ENCODE data around the gene FOXC1. TPM values are rescaled to one million over a fixed set of nuclear protein-coding genes. Genes with fewer than 3 reads are reported as not detected.

FOXC1 gene
- total RNA-seq, 1 donor from 2014 or later, result 4.9 TPM

DNA sequence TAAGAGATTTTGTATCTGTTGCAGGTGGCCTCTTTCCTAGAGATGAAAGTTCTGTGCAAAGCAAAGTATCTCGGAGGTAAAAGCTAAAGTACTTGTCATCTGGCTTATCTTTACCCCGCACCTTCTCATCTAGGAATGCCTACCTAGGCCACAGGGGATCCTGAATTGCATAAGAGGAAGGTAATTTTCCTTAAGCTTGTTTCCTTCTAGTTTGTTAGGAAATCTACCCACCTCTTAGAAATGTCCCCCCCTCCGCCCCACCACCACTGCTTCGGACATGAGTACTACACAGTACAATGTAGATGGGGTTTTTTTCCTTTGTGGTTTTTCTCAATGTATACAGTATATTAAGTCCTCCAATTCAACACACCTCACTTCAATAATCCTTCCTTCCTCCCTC is 21.5 kb downstream of the FOXC1 start:
- no peaks in the 10 kb centered on the region for H3K9me3 ChIP-seq
- H3K27ac ChIP-seq, result no peak overlapping the region
- H3K4me1 ChIP-seq, result no peaks in the 10 kb centered on the region
- intact Hi-C loops (cut with DNase I), result no loop called here
- ATAC-seq (no peak), DNase-seq (no peak)
- peaks cover 31% of the 10 kb centered on the region for H3K27me3 ChIP-seq
- TF ChIP-seq, protein P1, sequence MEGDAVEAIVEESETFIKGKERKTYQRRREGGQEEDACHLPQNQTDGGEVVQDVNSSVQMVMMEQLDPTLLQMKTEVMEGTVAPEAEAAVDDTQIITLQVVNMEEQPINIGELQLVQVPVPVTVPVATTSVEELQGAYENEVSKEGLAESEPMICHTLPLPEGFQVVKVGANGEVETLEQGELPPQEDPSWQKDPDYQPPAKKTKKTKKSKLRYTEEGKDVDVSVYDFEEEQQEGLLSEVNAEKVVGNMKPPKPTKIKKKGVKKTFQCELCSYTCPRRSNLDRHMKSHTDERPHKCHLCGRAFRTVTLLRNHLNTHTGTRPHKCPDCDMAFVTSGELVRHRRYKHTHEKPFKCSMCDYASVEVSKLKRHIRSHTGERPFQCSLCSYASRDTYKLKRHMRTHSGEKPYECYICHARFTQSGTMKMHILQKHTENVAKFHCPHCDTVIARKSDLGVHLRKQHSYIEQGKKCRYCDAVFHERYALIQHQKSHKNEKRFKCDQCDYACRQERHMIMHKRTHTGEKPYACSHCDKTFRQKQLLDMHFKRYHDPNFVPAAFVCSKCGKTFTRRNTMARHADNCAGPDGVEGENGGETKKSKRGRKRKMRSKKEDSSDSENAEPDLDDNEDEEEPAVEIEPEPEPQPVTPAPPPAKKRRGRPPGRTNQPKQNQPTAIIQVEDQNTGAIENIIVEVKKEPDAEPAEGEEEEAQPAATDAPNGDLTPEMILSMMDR (IDR thresholded peaks at IDR 0.05), result no peak
- no peaks in the 10 kb centered on the region for H3K36me3 ChIP-seq
- H3K4me3 ChIP-seq, result no peak overlapping the region

DNA sequence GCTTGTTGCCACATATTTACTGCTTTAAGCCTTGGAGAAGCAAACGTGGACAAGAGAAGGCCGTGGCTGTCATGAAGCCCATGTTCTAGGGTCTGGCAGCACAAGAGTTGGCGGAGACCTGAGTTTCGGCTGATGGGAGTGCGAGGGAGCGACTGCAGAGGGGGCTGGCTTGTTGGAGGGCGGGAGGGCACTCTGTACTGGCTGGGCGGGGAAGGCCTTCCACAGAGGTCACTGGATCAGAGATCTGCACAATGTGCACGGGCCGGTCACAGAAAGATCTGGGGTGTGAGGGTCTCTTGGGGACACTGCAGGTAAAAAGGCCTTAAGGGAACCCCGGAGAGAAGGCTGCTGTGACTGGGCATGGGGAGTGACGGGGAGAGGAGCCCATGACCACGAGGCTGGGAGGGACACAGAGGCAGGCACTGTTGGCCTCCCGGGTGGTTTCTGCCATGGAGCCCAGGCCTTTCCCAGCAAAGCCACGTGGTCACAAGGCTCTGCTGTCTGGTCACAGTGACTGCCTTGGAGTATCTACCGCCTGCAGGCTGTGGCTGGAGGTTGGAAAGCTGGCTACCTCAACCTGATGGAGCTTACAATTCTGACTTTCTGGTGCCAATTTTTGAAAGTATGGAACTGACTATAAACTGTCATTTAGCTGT is 23.8 kb downstream of the FOXC1 start:
- Histone ChIP-seq H3K9me3 (no peaks in the 10 kb centered on the region), H3K4me1 (no peaks in the 10 kb centered on the region), H3K4me3 (no peak overlapping the region), H3K36me3 (no peaks in the 10 kb centered on the region), H3K27ac (no peak overlapping the region), H3K27me3 (peaks cover 8% of the 10 kb centered on the region)
- no peak for ATAC-seq
- intact Hi-C loops (cut with DNase I), result no loop called here
- no peak for DNase-seq
- TF ChIP-seq, protein P1 (IDR thresholded peaks at IDR 0.05), result no peak

DNA sequence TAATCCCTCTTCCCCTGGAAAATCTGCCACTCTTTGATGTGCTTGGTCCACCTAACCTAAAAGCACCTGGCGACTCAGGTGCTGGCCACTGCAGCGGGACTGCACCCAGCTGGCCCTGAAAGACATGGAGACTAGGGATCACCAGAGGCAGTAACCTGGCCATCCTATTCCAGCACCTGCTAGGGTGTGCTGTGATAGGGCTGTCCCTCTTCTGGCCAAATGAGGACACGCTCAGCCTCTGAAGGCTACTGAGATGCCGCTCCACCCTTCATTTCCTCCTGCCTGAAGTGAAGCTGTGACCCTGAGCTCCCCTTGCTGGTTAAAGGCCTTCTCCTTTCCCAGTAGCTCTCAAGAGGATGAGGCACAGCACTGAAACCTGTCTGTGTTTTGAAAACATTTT is 24.4 kb downstream of the FOXC1 start:
- intact Hi-C loops (cut with DNase I), result no loop called here
- no peaks in the 10 kb centered on the region for H3K36me3 ChIP-seq
- no peaks in the 10 kb centered on the region for H3K9me3 ChIP-seq
- H3K4me1 ChIP-seq, result no peaks in the 10 kb centered on the region
- DNase-seq, result no peak
- no peak for ATAC-seq
- peaks cover 2% of the 10 kb centered on the region for H3K27me3 ChIP-seq
- TF ChIP-seq, protein P1 (IDR thresholded peaks at IDR 0.05), result no peak
- no peak overlapping the region for H3K4me3 ChIP-seq
- H3K27ac ChIP-seq, result no peak overlapping the region

DNA sequence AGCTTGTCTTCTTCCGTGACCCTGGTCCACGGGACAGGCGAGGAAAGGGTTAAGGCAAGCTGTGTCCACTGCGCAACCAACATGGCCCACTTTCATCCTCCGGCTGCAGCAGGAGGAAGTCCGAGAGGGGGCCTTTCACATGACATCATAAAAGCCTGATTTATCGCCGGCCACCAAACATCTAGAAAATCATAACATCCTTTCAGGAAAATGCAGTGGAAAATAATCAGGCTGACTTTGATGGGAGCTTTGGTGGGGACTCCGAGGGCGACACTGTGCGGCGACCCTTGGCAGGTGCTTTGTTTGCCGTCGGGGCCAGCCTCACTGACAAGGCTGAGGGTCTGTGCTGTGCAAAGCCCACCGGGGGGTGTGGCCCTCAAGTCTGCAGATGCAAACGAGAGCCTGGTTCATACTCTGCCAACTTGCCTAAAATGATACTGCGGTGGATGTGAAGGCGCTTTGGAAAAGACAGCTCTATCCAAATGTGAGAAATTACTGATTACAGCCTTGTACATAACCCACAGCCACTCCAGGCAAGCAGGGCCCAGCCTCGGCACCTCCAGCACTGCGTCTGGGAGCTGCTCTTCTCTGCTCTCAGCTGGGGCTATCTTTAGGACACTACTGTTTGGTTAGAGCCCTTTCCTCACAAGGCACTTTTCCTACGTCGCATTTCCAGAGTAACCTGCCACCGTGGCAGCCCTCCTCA is 25.7 kb downstream of the FOXC1 start:
- intact Hi-C loops (cut with DNase I), result no loop called here
- no peak for ATAC-seq
- Histone ChIP-seq H3K27me3 (no peaks in the 10 kb centered on the region), H3K9me3 (no peaks in the 10 kb centered on the region), H3K4me3 (no peak overlapping the region), H3K4me1 (no peaks in the 10 kb centered on the region), H3K36me3 (no peaks in the 10 kb centered on the region), H3K27ac (no peak overlapping the region)
- DNase-seq, result no peak
- TF ChIP-seq, protein P1 (IDR thresholded peaks at IDR 0.05), result no peak

DNA sequence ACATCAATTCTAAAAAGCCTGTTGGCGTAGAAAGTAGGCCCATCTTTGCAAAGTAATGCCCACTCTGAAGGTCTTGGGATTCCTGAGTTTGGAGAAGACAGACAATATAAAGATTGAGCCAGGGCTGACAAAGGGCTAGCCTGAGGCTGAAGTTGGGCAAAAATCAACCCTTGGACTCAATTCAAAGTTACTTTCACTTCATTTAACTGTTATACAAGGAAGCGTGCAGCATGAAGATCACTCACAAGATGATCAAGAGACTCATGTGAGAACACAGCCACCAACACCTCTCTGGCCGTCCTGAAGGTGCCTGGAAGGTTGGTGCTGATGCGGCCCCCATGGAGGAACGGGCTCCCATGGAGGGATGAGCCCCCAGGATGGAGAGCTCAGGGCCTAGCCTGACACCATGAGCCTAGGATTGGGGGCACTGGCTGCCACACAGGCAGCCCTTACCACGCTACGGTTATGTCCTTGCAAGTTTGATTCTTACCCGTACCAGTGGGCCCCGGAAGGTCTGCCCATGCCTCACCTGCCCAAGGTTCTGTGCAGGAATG is 26.6 kb downstream of the FOXC1 start:
- Histone ChIP-seq H3K27me3 (no peaks in the 10 kb centered on the region), H3K9me3 (no peaks in the 10 kb centered on the region), H3K4me1 (no peaks in the 10 kb centered on the region), H3K27ac (no peak overlapping the region), H3K36me3 (no peaks in the 10 kb centered on the region), H3K4me3 (no peak overlapping the region)
- DNase-seq, result no peak
- ATAC-seq, result no peak
- intact Hi-C loops (cut with DNase I), result no loop called here
- TF ChIP-seq, protein P1 (IDR thresholded peaks at IDR 0.05), result no peak
